ENCODE data around the gene CGRRF1.

The CGRRF1 gene

GRCh38 chr14:54498579-54498978, 11.1 kb upstream of the CGRRF1 start:
- in situ Hi-C loops (cut with MboI; ENCODE audit: low sequenced_read_pairs), result no loop called here
- Histone ChIP-seq H3K4me3 (no peak overlapping the region), H3K36me3 (replicated peaks) (no peaks in the 10 kb centered on the region), H3K27me3 (ENCODE audit: low read depth) (no peaks in the 10 kb centered on the region), H3K9me3 (no peaks in the 10 kb centered on the region), H3K4me1 (no peaks in the 10 kb centered on the region)
- DNase-seq (ENCODE audit: low spot score in 2 of 2), result no peak

- no peaks in the 10 kb centered on the region for H3K9me3 ChIP-seq
- H3K4me1 ChIP-seq, result no peaks in the 10 kb centered on the region
- H3K36me3 ChIP-seq (replicated peaks), result no peaks in the 10 kb centered on the region
- no peaks in the 10 kb centered on the region for H3K27me3 ChIP-seq (ENCODE audit: low read depth)
- DNase-seq (ENCODE audit: low spot score in 2 of 2), result no peak
- no peak overlapping the region for H3K4me3 ChIP-seq
- in situ Hi-C loops (cut with MboI; ENCODE audit: low sequenced_read_pairs), result no loop called here
These were observed 9.0 kb upstream of the CGRRF1 start for GRCh38 chr14:54500744-54501143.

GRCh38 chr14:54501480-54501879, 8.2 kb upstream of the CGRRF1 start:
- H3K9me3 ChIP-seq, result no peaks in the 10 kb centered on the region
- no peaks in the 10 kb centered on the region for H3K27me3 ChIP-seq (ENCODE audit: low read depth)
- no peak overlapping the region for H3K4me3 ChIP-seq
- no peak for DNase-seq (ENCODE audit: low spot score in 2 of 2)
- in situ Hi-C loops (cut with MboI; ENCODE audit: low sequenced_read_pairs), result no loop called here
- H3K4me1 ChIP-seq, result no peaks in the 10 kb centered on the region
- no peaks in the 10 kb centered on the region for H3K36me3 ChIP-seq (replicated peaks)

GRCh38 chr14:54502602-54503001, 7.1 kb upstream of the CGRRF1 start:
- Histone ChIP-seq H3K4me1 (no peaks in the 10 kb centered on the region), H3K4me3 (no peak overlapping the region), H3K27me3 (ENCODE audit: low read depth) (no peaks in the 10 kb centered on the region), H3K9me3 (no peaks in the 10 kb centered on the region), H3K36me3 (replicated peaks) (no peaks in the 10 kb centered on the region)
- in situ Hi-C loops (cut with MboI; ENCODE audit: low sequenced_read_pairs), result no loop called here
- DNase-seq (ENCODE audit: low spot score in 2 of 2), result no peak

GRCh38 chr14:54503486-54503885, 6.2 kb upstream of the CGRRF1 start:
- Histone ChIP-seq H3K9me3 (no peaks in the 10 kb centered on the region), H3K4me1 (no peaks in the 10 kb centered on the region), H3K36me3 (replicated peaks) (no peaks in the 10 kb centered on the region), H3K4me3 (no peak overlapping the region), H3K27me3 (ENCODE audit: low read depth) (no peaks in the 10 kb centered on the region)
- in situ Hi-C loops (cut with MboI; ENCODE audit: low sequenced_read_pairs), result no loop called here
- DNase-seq (ENCODE audit: low spot score in 2 of 2), result peak in 1 of 2 experiments; percentile 21

- no peak for DNase-seq (ENCODE audit: low spot score in 2 of 2)
- H3K4me3 ChIP-seq, result no peak overlapping the region
- H3K36me3 ChIP-seq (replicated peaks), result 0 out of 2 replicates have a peak, but pooled peaks cover 5% of the 10 kb centered on the region
- H3K27me3 ChIP-seq (ENCODE audit: low read depth), result no peaks in the 10 kb centered on the region
- in situ Hi-C loops (cut with MboI; ENCODE audit: low sequenced_read_pairs), result no loop called here
- H3K4me1 ChIP-seq, result peaks cover 8% of the 10 kb centered on the region; the same call in 1 of the 2 replicates
- H3K9me3 ChIP-seq, result no peaks in the 10 kb centered on the region
These were observed 2.7 kb downstream of the CGRRF1 start for GRCh38 chr14:54512393-54512792.

- no peaks in the 10 kb centered on the region for H3K9me3 ChIP-seq
- H3K4me1 ChIP-seq, result peaks cover 5% of the 10 kb centered on the region; the same call in 1 of the 2 replicates
- in situ Hi-C loops (cut with MboI; ENCODE audit: low sequenced_read_pairs), result no loop called here
- no peak for DNase-seq (ENCODE audit: low spot score in 2 of 2)
- H3K4me3 ChIP-seq, result no peak overlapping the region
- H3K36me3 ChIP-seq (replicated peaks), result 0 out of 2 replicates have a peak, but pooled peaks cover 5% of the 10 kb centered on the region
- H3K27me3 ChIP-seq (ENCODE audit: low read depth), result no peaks in the 10 kb centered on the region
These were observed 6.0 kb downstream of the CGRRF1 start for GRCh38 chr14:54515670-54516069.

- H3K4me1 ChIP-seq, result 0 out of 2 replicates have a peak, but pooled peaks cover 2% of the 10 kb centered on the region
- H3K4me3 ChIP-seq, result no peak overlapping the region
- no peaks in the 10 kb centered on the region for H3K27me3 ChIP-seq (ENCODE audit: low read depth)
- 0 out of 2 replicates have a peak, but pooled peaks cover 5% of the 10 kb centered on the region for H3K36me3 ChIP-seq (replicated peaks)
- in situ Hi-C loops (cut with MboI; ENCODE audit: low sequenced_read_pairs), result no loop called here
- no peaks in the 10 kb centered on the region for H3K9me3 ChIP-seq
- no peak for DNase-seq (ENCODE audit: low spot score in 2 of 2)
These were observed 7.0 kb downstream of the CGRRF1 start for GRCh38 chr14:54516709-54517108.

- H3K9me3 ChIP-seq, result no peaks in the 10 kb centered on the region
- no peaks in the 10 kb centered on the region for H3K27me3 ChIP-seq (ENCODE audit: low read depth)
- peaks cover 3% of the 10 kb centered on the region; the same call in 1 of the 2 replicates for H3K4me1 ChIP-seq
- no peaks in the 10 kb centered on the region; the same call in 1 of the 2 replicates for H3K36me3 ChIP-seq (replicated peaks)
- no peak for DNase-seq (ENCODE audit: low spot score in 2 of 2)
- in situ Hi-C loops (cut with MboI; ENCODE audit: low sequenced_read_pairs), result no loop called here
- H3K4me3 ChIP-seq, result no peak overlapping the region
These were observed 14.7 kb downstream of the CGRRF1 start for GRCh38 chr14:54524410-54524809.

GRCh38 chr14:54528973-54529372, 19.3 kb downstream of the CGRRF1 start:
- in situ Hi-C loops (cut with MboI; ENCODE audit: low sequenced_read_pairs), result no loop called here
- H3K36me3 ChIP-seq (replicated peaks), result no peaks in the 10 kb centered on the region; the same call in 1 of the 2 replicates
- no peak for DNase-seq (ENCODE audit: low spot score in 2 of 2)
- no peaks in the 10 kb centered on the region for H3K27me3 ChIP-seq (ENCODE audit: low read depth)
- no peaks in the 10 kb centered on the region for H3K9me3 ChIP-seq
- peaks cover 8% of the 10 kb centered on the region; the same call in 1 of the 2 replicates for H3K4me1 ChIP-seq
- H3K4me3 ChIP-seq, result no peak overlapping the region

- Histone ChIP-seq H3K9me3 (no peaks in the 10 kb centered on the region), H3K27me3 (ENCODE audit: low read depth) (no peaks in the 10 kb centered on the region), H3K4me3 (no peak overlapping the region), H3K36me3 (replicated peaks) (no peaks in the 10 kb centered on the region; the same call in 1 of the 2 replicates), H3K4me1 (peaks cover 8% of the 10 kb centered on the region; the same call in 1 of the 2 replicates)
- DNase-seq (ENCODE audit: low spot score in 2 of 2), result peak; percentile 56 to 66
- in situ Hi-C loops (cut with MboI; ENCODE audit: low sequenced_read_pairs), result no loop called here
These were observed 20.1 kb downstream of the CGRRF1 start for GRCh38 chr14:54529811-54530210.

GRCh38 chr14:54532111-54533012, 22.7 kb downstream of the CGRRF1 start:
- no peak for DNase-seq (ENCODE audit: low spot score in 2 of 2)
- no peak overlapping the region for H3K4me3 ChIP-seq
- in situ Hi-C loops (cut with MboI; ENCODE audit: low sequenced_read_pairs), result no loop called here

GRCh38 chr14:54533100-54533499, 23.4 kb downstream of the CGRRF1 start:
- no peak for DNase-seq (ENCODE audit: low spot score in 2 of 2)
- in situ Hi-C loops (cut with MboI; ENCODE audit: low sequenced_read_pairs), result no loop called here
- no peaks in the 10 kb centered on the region for H3K9me3 ChIP-seq
- peaks cover 8% of the 10 kb centered on the region; the same call in 1 of the 2 replicates for H3K4me1 ChIP-seq
- no peak overlapping the region for H3K4me3 ChIP-seq
- peaks cover 2% of the 10 kb centered on the region; the same call in 1 of the 2 replicates for H3K36me3 ChIP-seq (replicated peaks)
- no peaks in the 10 kb centered on the region for H3K27me3 ChIP-seq (ENCODE audit: low read depth)

More at GRCh38 chr14:54532111-54533012, 22.7 kb downstream of the CGRRF1 start:
- Histone ChIP-seq H3K9me3 (no peaks in the 10 kb centered on the region), H3K27me3 (ENCODE audit: low read depth) (no peaks in the 10 kb centered on the region), H3K36me3 (replicated peaks) (no peaks in the 10 kb centered on the region; the same call in 1 of the 2 replicates), H3K4me1 (peaks cover 8% of the 10 kb centered on the region; the same call in 1 of the 2 replicates)

- Histone ChIP-seq H3K4me1 (no peaks in the 10 kb centered on the region; the same call in 1 of the 2 replicates), H3K36me3 (replicated peaks) (peaks cover 4% of the 10 kb centered on the region; the same call in 1 of the 2 replicates), H3K4me3 (no peak overlapping the region), H3K9me3 (no peaks in the 10 kb centered on the region), H3K27me3 (ENCODE audit: low read depth) (no peaks in the 10 kb centered on the region)
- in situ Hi-C loops (cut with MboI; ENCODE audit: low sequenced_read_pairs), result no loop called here
- DNase-seq (ENCODE audit: low spot score in 2 of 2), result no peak
These were observed 25.4 kb downstream of the CGRRF1 start for GRCh38 chr14:54535126-54535525.
